GM12878 (cell line): ENCODE data around the gene OGFRL1. TPM values are rescaled to one million over a fixed set of nuclear protein-coding genes. Genes with fewer than 3 reads are reported as not detected.

Experiments
- FOXK2 ChIP-seq: fragments of 450-650 bp; IDR thresholded peaks from 2 replicates; pipeline ENCODE4 v1.6.1; 2017; ENCODE audit warnings: mild to moderate bottlenecking, moderate library complexity
- IRF5 ChIP-seq: fragments of 450-650 bp; IDR thresholded peaks from 2 replicates; pipeline ENCODE4 v1.6.1; 2017; ENCODE audit warnings: borderline replicate concordance
- ZBED1 ChIP-seq: IDR thresholded peaks from 2 replicates; pipeline ENCODE4 v1.6.1; 2016; ENCODE audit warnings: borderline replicate concordance
- polyA plus RNA-seq, 11 experiments: library from polyadenylated mRNA; depleted of rRNA in 4 of 11; unstranded in 6 of 11; stranded (reverse) in 5 of 11; fragments of >200 nt; fragmentation: Nextera tagmentation in 4 of 11; fragmentation: Illumina TruSeq in 1 of 11; extraction: Ambion mirVana in 4 of 11; extraction: Trizol in 1 of 11; gene quantifications; 1 replicate in 1 of 11; 2 replicates in 10 of 11; pipeline versions ENCODE4 v1.2.1 to v1.2.3, GENCODE V29; 2011 to 2016; ENCODE audit warnings: inconsistent platforms in 2 of 11, missing spikeins in 2 of 11, low read depth in 1 of 11
- total RNA-seq, 4 experiments: library from RNA; depleted of rRNA in 3 of 4; stranded (reverse); fragments of >200 nt in 3 of 4; fragmentation: Illumina TruSeq in 1 of 4; extraction: Trizol in 1 of 4; gene quantifications; 2 replicates each; pipeline versions ENCODE4 v1.2.1 to v1.2.3, GENCODE V29; 2013 to 2021
- TF ChIP-seq, protein P1 (sequence below): IDR thresholded peaks from 2 replicates; pipeline ENCODE4 v1.6.1; 2012; ENCODE audit warnings: mild to moderate bottlenecking, low read depth, low read length
- TF ChIP-seq, protein P2 (sequence below): fragments of 450-650 bp; IDR thresholded peaks from 2 replicates; pipeline ENCODE4 v1.6.1; 2014; ENCODE audit warnings: mild to moderate bottlenecking

The OGFRL1 gene
- total and polyA plus RNA-seq, 10 of the 15 experiments (the other 5 are each of a cell fraction or from before 2014, with no cell fraction given), result 0.24 to 5.8 (median 2.3) TPM

DNA sequence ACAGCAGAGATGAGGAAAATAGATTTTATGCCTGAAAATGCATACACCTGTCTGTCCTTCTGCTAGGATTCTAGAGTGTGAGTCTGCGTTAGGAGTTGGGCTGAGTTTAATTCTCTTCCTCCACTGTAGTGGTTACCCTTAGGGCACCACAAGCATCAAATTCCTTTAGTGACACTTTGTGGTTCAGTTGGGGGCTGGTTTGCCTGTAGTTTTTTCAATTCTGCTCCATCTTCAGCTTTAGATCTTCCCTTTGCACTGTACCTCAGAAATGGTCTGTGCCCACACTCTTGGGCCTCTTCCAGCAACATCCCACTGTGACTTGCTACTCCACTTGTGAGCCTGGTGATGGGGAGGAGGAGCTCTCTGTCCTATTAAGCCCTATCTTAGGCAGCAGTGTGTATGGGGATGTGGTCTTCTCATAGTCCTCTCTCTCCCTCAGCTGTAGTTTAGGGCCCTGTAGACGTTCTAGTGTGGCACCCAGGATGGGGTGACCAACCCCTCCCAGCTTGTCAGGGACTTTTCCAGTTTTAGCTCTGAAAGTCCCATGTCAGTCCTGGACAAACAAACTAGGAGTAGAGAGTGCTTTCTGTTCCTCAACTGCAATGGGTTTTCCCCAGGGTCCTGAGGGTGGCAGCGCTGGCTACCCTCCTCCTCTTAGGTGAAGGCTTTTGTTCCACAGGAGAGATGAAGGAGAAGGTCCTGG is 19.7 kb upstream of the OGFRL1 start (continued):
- TF ChIP-seq, protein P1, sequence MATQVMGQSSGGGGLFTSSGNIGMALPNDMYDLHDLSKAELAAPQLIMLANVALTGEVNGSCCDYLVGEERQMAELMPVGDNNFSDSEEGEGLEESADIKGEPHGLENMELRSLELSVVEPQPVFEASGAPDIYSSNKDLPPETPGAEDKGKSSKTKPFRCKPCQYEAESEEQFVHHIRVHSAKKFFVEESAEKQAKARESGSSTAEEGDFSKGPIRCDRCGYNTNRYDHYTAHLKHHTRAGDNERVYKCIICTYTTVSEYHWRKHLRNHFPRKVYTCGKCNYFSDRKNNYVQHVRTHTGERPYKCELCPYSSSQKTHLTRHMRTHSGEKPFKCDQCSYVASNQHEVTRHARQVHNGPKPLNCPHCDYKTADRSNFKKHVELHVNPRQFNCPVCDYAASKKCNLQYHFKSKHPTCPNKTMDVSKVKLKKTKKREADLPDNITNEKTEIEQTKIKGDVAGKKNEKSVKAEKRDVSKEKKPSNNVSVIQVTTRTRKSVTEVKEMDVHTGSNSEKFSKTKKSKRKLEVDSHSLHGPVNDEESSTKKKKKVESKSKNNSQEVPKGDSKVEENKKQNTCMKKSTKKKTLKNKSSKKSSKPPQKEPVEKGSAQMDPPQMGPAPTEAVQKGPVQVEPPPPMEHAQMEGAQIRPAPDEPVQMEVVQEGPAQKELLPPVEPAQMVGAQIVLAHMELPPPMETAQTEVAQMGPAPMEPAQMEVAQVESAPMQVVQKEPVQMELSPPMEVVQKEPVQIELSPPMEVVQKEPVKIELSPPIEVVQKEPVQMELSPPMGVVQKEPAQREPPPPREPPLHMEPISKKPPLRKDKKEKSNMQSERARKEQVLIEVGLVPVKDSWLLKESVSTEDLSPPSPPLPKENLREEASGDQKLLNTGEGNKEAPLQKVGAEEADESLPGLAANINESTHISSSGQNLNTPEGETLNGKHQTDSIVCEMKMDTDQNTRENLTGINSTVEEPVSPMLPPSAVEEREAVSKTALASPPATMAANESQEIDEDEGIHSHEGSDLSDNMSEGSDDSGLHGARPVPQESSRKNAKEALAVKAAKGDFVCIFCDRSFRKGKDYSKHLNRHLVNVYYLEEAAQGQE, result no peak
- no peak for TF ChIP-seq FOXK2
- TF ChIP-seq ZBED1, result no peak
- TF ChIP-seq, protein P2, sequence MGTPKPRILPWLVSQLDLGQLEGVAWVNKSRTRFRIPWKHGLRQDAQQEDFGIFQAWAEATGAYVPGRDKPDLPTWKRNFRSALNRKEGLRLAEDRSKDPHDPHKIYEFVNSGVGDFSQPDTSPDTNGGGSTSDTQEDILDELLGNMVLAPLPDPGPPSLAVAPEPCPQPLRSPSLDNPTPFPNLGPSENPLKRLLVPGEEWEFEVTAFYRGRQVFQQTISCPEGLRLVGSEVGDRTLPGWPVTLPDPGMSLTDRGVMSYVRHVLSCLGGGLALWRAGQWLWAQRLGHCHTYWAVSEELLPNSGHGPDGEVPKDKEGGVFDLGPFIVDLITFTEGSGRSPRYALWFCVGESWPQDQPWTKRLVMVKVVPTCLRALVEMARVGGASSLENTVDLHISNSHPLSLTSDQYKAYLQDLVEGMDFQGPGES, result no peak
- TF ChIP-seq IRF5, result no peak
- TF ChIP-seq, all 136 proteins: peak for 6
